HCT116 (cell line): ENCODE measurements around the gene ARHGAP1. TPM values are rescaled to one million over a fixed set of nuclear protein-coding genes. Genes with fewer than 3 reads are reported as not detected.

Experiments
- ATAC-seq: fragments of 200-7000 bp; cut with Tn5 transposase; 2 replicates; pipeline ENCODE4 v1.9.1; 2020; ENCODE audit warnings: mild to moderate bottlenecking, moderate library complexity
- BruUV-seq: library from RNA; stranded (reverse); fragments of 400-500 nt; replicated peaks from 2 replicates; lab custom pipeline; 2021; lab: Mats Ljungman, UMichigan
- CTCF ChIA-PET: fragments of 300-600 bp; sonication (Branson Sonifier 250); formaldehyde crosslinking; loops from one replicate; lab custom pipeline; 2021; ENCODE audit warnings: antibody characterized with exemption; lab: Charles Lee
- POLR2A ChIA-PET: fragments of 300-600, 350-600 bp; sonication (Branson Sonifier 250); formaldehyde crosslinking; loops from one replicate; lab custom pipeline; 2021; ENCODE audit warnings: antibody characterized with exemption; lab: Charles Lee
- RAD21 ChIA-PET, 2 experiments: fragments of 300-600 bp; sonication (Branson Sonifier 250); formaldehyde crosslinking; loops; one replicate each; lab custom pipeline; 2023; ENCODE audit warnings: low total read pairs in 2 of 2; ENCODE audit not compliant: uncharacterized antibody in 2 of 2, unreplicated experiment in 2 of 2, low non-redundant PET in 1 of 2; lab: Charles Lee
- DNase-seq: peaks from one replicate; pipeline ENCODE4 v3.0.0-alpha.2; 2010; ENCODE audit warnings: low read depth, low spot score
- H2AFZ ChIP-seq: fragments of 200-600 bp; shearing (Covaris generic), sonication (generic); 2 replicates; pipeline ENCODE4 v1.6.1; 2017; ENCODE audit warnings: low read depth, mixed run types, mixed read lengths, antibody characterized with exemption, low read length; ENCODE audit not compliant: poor library complexity, severe bottlenecking
- H3K27ac ChIP-seq: 2 replicates; pipeline ENCODE4 v1.5.1; 2012; ENCODE audit warnings: low read depth, low read length
- H3K27me3 ChIP-seq: fragments of 200-600 bp; sonication (generic); 2 replicates; pipeline ENCODE4 v1.6.1; 2016; ENCODE audit warnings: mixed run types, low read length, mixed read lengths; ENCODE audit not compliant: insufficient read depth
- H3K36me3 ChIP-seq, 2 experiments: fragments of 200-500 bp in 1 of 2; fragments of 200-600 bp in 1 of 2; sonication (Bioruptor generic) in 1 of 2; sonication (generic) in 1 of 2; 2 replicates each; pipeline versions ENCODE4 v1.5.1 to v1.6.1; 2014 to 2016; ENCODE audit warnings: low read length in 2 of 2, inconsistent platforms in 1 of 2, mixed read lengths in 1 of 2, mixed run types in 1 of 2; ENCODE audit not compliant: insufficient read depth in 2 of 2, control insufficient read depth in 1 of 2
- H3K4me1 ChIP-seq, 2 experiments: fragments of 200-600 bp in 1 of 2; sonication (generic) in 1 of 2; 2 replicates each; pipeline versions ENCODE4 v1.5.1 to v1.6.1; 2012 to 2017; ENCODE audit warnings: low read length in 2 of 2, inconsistent platforms in 1 of 2, mild to moderate bottlenecking in 1 of 2, mixed read lengths in 1 of 2, mixed run types in 1 of 2, moderate library complexity in 1 of 2; ENCODE audit not compliant: insufficient read depth in 2 of 2, control insufficient read depth in 1 of 2
- H3K4me2 ChIP-seq: fragments of 200-600 bp; sonication (generic); 2 replicates; pipeline ENCODE4 v1.6.1; 2017; ENCODE audit warnings: mixed run types, low read length, mixed read lengths
- H3K4me3 ChIP-seq, 2 experiments: fragments of 200-600 bp in 1 of 2; sonication (generic) in 1 of 2; replicated peaks in 1 of 2; 2 replicates each; pipeline ENCODE4 v1.5.1; 2011 to 2016; ENCODE audit warnings: low read length in 2 of 2, control low read depth in 1 of 2, low read depth in 1 of 2, mild to moderate bottlenecking in 1 of 2, mixed read lengths in 1 of 2, mixed run types in 1 of 2
- H3K79me2 ChIP-seq: fragments of 200-600 bp; sonication (generic); 2 replicates; pipeline ENCODE4 v1.6.1; 2017; ENCODE audit warnings: mild to moderate bottlenecking, mixed run types, low read length, moderate library complexity, mixed read lengths; ENCODE audit not compliant: insufficient read depth
- H3K9ac ChIP-seq: fragments of 200-600 bp; sonication (generic); 2 replicates; pipeline ENCODE4 v1.6.1; 2016; ENCODE audit warnings: low read length, mixed read lengths
- H3K9me2 ChIP-seq: fragments of 200-600 bp; sonication (generic), shearing (Covaris generic); 2 replicates; pipeline ENCODE4 v1.6.1; 2017; ENCODE audit warnings: mixed run types, mild to moderate bottlenecking, moderate library complexity; ENCODE audit not compliant: insufficient read depth
- H3K9me3 ChIP-seq, 2 experiments: fragments of 200-500 bp in 1 of 2; fragments of 200-600 bp in 1 of 2; sonication (Bioruptor generic) in 1 of 2; sonication (generic) in 1 of 2; 2 replicates each; pipeline ENCODE4 v1.6.1; 2014 to 2017; ENCODE audit warnings: low read length in 2 of 2, mixed read lengths in 2 of 2, inconsistent platforms in 1 of 2, low read depth in 1 of 2, mild to moderate bottlenecking in 1 of 2, mixed run types in 1 of 2, moderate library complexity in 1 of 2; ENCODE audit not compliant: control insufficient read depth in 1 of 2, insufficient read depth in 1 of 2
- H4K20me1 ChIP-seq: fragments of 200-600 bp; sonication (generic), shearing (Covaris generic); 2 replicates; pipeline ENCODE4 v1.6.1; 2017; ENCODE audit warnings: mixed run types, mild to moderate bottlenecking, moderate library complexity; ENCODE audit not compliant: insufficient read depth
- EGR1 ChIP-seq: IDR thresholded peaks from 2 replicates; pipeline ENCODE4 v1.6.1; 2012; ENCODE audit warnings: low read depth
- SIN3A ChIP-seq: IDR thresholded peaks from 2 replicates; pipeline ENCODE4 v1.6.1; 2012; ENCODE audit warnings: low read depth
- intact Hi-C: fragments of 100-400 bp; cut with micrococcal nuclease; formaldehyde crosslinking; loops from 2 replicates; pipeline ENCODE4 v1.10.0; 2022
- total RNA-seq: library from RNA; stranded (reverse); gene quantifications from one replicate; pipeline ENCODE4 v1.2.1, GENCODE V29; 2021; ENCODE audit not compliant: unreplicated experiment
- TF ChIP-seq, protein P1 (sequence below): IDR thresholded peaks from 2 replicates; pipeline ENCODE4 v1.6.1; 2011; ENCODE audit warnings: mild to moderate bottlenecking, low read length, moderate library complexity; ENCODE audit not compliant: insufficient replicate concordance; ENCODE audit errors: extremely low read depth

The ARHGAP1 gene
- total RNA-seq, 1 experiment from 2014 or later, result 36.9 TPM

DNA sequence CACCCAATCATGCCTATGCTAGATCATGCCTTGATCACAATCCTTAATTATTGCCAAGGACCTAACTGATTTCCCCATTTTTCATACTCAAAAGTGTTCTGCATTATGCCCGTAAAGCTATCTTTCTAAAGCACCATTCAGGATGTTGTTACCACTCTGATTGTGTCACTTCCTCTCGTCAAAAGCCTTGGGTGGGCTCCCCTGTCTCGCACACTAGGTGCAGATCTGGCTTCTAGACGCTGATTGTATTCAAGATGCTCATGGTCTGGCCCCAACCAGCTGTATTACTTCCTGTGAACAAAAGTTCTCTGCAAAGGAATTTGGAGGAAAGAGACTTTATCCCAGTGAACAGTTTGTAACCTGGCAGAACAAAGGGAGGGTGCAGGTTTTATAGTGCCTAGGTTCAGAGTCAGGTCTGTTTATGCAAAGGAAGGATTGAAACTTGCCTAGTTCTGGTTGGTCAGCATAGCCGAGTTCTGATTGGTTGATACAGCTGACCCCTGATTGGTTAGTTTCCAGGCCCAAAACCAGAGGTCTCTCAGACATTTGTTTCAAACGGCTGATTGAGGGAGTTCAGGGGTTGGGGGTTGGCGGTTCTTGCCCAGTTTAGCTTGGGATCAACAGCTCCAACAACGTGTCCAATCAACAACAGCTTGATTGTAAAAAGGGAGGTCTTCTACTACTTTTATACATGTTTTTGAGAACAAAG lies 57.6 kb downstream of the ARHGAP1 start (continued):
- TF ChIP-seq, protein P1, sequence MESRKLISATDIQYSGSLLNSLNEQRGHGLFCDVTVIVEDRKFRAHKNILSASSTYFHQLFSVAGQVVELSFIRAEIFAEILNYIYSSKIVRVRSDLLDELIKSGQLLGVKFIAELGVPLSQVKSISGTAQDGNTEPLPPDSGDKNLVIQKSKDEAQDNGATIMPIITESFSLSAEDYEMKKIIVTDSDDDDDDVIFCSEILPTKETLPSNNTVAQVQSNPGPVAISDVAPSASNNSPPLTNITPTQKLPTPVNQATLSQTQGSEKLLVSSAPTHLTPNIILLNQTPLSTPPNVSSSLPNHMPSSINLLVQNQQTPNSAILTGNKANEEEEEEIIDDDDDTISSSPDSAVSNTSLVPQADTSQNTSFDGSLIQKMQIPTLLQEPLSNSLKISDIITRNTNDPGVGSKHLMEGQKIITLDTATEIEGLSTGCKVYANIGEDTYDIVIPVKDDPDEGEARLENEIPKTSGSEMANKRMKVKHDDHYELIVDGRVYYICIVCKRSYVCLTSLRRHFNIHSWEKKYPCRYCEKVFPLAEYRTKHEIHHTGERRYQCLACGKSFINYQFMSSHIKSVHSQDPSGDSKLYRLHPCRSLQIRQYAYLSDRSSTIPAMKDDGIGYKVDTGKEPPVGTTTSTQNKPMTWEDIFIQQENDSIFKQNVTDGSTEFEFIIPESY, result no peak
- no peak for TF ChIP-seq EGR1

DNA sequence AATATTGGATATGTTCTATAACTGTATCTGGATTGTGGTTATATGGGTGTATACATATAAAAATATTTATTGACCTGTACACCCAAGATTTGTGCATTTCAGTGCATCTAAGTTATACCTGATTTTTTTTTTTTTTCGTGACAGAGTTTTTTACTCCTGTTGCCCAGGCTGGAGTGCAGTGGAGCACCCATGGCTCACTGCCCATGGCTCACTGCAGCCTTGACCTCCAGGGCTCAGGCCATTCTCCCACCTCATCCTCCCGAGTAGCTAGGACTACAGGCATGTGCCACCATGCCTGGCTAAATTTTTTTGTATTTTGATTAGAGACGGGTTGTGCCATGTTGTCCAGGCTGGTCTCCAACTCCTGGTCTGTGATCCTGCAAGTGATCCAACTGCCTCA lies 58.8 kb downstream of the ARHGAP1 start:
- POLR2A ChIA-PET, result no interaction called here
- no peak overlapping the region for H3K27ac ChIP-seq

More for the DNA sequence above, 58.8 kb downstream of the ARHGAP1 start:
- TF ChIP-seq SIN3A, result no peak
- TF ChIP-seq, all 23 proteins: peak for 0
- Histone ChIP-seq H3K9ac (no peak overlapping the region), H3K27me3 (no peaks in the 10 kb centered on the region), H4K20me1 (no peaks in the 10 kb centered on the region), H3K4me3 (no peak overlapping the region), H3K4me1 (no peaks in the 10 kb centered on the region), H2AFZ (no peak overlapping the region), H3K79me2 (no peaks in the 10 kb centered on the region), H3K9me3 (no peaks in the 10 kb centered on the region), H3K9me2 (no peaks in the 10 kb centered on the region), H3K36me3 (peaks cover 0 to 3% of the 10 kb centered on the region in 2 experiments; a peak in 1 of 4 replicates), H3K4me2 (no peak overlapping the region)
- intact Hi-C loops, result no loop called here
- ATAC-seq, result no peak
- BruUV-seq, result no TSS peak
- no peak for DNase-seq
- ChIA-PET RAD21 (no interaction called here), CTCF (no interaction called here)
